Measurements from ENCODE around the gene SPIRE2.

The SPIRE2 gene

DNA sequence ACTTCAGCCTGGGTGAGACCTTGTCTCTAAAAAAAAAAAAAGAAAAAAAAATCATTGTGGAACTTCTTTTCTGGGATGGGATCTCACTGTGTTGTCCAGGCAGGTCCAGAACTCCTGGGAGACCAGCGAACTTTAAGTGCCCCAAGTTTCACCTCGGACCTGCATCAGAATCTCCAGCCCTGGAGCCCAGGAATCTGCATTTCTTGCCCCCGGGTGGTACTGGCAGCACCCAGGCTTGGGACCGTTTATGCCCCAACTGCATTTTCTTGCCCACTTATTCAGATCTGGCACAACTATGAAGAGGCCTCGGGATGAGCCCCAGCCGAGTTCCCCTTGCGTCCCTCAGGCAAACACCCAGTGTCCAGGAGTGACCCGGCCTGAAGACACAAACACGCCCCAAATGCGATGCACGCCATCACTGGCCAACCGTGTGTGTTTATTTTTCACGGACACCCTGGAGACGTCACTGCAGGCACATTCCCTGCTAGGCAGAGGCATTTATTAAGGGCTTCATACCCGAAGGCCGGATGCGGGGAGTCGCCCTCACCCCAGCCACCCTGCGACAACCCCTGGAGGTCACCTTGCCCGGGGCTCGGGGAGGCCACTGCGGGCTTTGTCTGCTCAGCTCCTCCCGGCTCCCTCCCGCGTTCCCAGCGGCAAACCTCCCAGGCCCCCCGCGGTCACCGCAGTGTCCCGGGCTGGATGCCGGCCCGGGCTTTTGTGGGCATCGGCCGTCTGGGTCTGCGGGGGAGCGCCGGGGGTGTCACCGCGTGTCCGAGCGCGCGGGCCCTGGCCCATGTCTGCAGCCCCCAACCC, 684 bp upstream of the SPIRE2 start:
- H4K20me1 ChIP-seq (ENCODE audit: insufficient read depth, low read length) = no peaks in the 10 kb centered on the region
- no peak overlapping the region for H2AFZ ChIP-seq (ENCODE audit: low read depth, low read length)
- TF ChIP-seq EZH2phosphoT487 (IDR thresholded peaks at IDR 0.05; ENCODE audit: low read depth) = no peak
- TF ChIP-seq, protein P1, sequence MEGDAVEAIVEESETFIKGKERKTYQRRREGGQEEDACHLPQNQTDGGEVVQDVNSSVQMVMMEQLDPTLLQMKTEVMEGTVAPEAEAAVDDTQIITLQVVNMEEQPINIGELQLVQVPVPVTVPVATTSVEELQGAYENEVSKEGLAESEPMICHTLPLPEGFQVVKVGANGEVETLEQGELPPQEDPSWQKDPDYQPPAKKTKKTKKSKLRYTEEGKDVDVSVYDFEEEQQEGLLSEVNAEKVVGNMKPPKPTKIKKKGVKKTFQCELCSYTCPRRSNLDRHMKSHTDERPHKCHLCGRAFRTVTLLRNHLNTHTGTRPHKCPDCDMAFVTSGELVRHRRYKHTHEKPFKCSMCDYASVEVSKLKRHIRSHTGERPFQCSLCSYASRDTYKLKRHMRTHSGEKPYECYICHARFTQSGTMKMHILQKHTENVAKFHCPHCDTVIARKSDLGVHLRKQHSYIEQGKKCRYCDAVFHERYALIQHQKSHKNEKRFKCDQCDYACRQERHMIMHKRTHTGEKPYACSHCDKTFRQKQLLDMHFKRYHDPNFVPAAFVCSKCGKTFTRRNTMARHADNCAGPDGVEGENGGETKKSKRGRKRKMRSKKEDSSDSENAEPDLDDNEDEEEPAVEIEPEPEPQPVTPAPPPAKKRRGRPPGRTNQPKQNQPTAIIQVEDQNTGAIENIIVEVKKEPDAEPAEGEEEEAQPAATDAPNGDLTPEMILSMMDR (IDR thresholded peaks at IDR 0.05; ENCODE audit: low read depth, low read length) = no peak
- H3K9me3 ChIP-seq (ENCODE audit: insufficient read depth, low read length) = no peaks in the 10 kb centered on the region
- H3K4me2 ChIP-seq (ENCODE audit: low read length) = no peak overlapping the region
- H3K79me2 ChIP-seq (ENCODE audit: low read length) = no peaks in the 10 kb centered on the region
- no peak overlapping the region for H3K9ac ChIP-seq (ENCODE audit: low read length)
- H3K36me3 ChIP-seq (replicated peaks; ENCODE audit: low read depth, low read length) = no peaks in the 10 kb centered on the region
- no peaks in the 10 kb centered on the region for H3K27me3 ChIP-seq (ENCODE audit: low read depth, low read length)
- H3K4me1 ChIP-seq (ENCODE audit: low read length) = no peaks in the 10 kb centered on the region
- no peak overlapping the region for H3K27ac ChIP-seq (ENCODE audit: low read length)
- no peak overlapping the region for H3K4me3 ChIP-seq (ENCODE audit: low read length)

DNA sequence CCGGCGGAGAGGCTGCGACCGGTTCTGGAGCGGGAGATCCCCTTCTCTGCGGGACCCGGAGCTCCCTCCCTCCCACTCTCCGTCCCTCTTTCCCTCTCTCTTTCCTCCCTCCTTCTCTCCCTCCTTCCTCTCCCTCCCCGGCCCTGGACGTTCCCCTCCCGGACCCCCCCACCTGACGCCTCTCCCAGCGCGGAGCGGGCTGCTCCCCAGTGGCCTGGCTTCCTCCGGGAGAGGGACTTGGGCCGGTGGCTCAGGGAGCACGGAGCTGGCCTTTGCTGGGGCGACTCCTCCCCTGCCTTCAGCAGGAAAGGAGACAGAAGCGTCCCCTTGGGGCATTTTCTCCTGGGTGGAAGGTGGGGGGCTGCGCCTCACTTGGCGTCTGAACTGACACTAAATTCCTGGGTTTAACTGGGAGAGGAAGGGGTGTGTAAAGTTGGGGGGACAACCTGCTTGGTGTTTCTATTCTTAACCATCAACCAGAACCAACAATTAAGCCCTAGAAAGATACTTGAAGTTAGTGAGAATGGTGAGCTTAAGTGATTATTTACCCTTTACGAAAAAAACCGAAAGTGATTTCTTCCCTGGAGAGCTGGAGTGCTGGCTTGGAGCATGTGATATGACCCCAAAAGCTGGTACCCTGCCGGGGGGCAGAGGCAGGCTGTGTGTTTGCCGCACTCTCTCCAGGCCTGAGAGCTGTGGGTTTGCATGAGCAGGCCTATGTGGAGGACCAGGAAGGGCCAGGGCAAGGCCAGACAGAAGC, 775 bp downstream of the SPIRE2 start:
- Histone ChIP-seq H3K79me2 (ENCODE audit: low read length) (no peaks in the 10 kb centered on the region), H3K4me2 (ENCODE audit: low read length) (0 out of 2 replicates have a peak overlapping the region, but pooled peaks have one; percentile 14), H4K20me1 (ENCODE audit: insufficient read depth, low read length) (no peaks in the 10 kb centered on the region), H2AFZ (ENCODE audit: low read depth, low read length) (no peak overlapping the region), H3K4me1 (ENCODE audit: low read length) (no peaks in the 10 kb centered on the region), H3K9me3 (ENCODE audit: insufficient read depth, low read length) (no peaks in the 10 kb centered on the region), H3K27ac (ENCODE audit: low read length) (no peak overlapping the region), H3K9ac (ENCODE audit: low read length) (no peak overlapping the region), H3K27me3 (ENCODE audit: low read depth, low read length) (no peaks in the 10 kb centered on the region), H3K4me3 (ENCODE audit: low read length) (peak overlapping the region; percentile 21; the same call in 1 of the 2 replicates), H3K36me3 (replicated peaks; ENCODE audit: low read depth, low read length) (no peaks in the 10 kb centered on the region)
- TF ChIP-seq, protein P1 (IDR thresholded peaks at IDR 0.05; ENCODE audit: low read depth, low read length) = no peak
- TF ChIP-seq EZH2phosphoT487 (IDR thresholded peaks at IDR 0.05; ENCODE audit: low read depth) = no peak

DNA sequence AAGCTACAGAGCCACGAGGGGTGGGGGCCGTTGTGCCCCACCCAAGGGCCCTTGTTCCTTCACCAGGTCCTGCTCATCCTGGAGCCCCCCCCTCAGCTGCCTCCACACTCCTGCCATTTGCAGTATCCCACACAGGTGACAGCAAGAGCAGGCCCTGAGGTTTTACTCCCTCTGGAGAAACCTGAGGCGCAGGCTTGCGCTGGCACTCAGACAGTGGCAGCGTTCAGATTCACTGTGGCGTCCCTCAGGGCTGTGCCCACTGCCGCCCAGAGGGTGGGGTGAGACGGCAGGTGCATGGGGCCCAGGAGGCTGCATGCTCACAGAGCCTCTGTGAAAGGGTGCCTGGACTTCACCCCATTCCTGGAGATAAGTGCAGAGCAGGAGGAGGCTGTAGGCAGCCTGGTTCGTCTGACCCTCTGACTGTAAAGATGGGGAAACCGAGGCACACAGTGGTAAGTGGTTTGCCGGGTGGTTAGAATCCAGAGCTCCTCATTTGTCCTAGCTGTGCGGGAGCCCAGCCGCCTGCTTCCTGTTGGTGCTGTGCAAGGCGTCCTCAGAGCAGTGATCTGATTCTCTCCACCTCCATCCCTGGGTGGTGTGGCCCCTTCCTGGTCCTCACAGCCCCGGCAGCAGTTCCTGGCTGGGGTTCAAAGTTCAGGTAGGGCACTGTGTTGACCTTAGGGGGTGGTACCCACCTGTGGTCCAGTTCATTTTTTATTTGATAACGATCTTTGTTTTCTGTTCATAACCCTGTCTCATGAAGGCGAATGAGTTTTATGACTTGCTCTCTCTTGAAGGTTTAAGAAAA, 1.6 kb downstream of the SPIRE2 start:
- TF ChIP-seq EZH2phosphoT487 (IDR thresholded peaks at IDR 0.05; ENCODE audit: low read depth) = no peak
- TF ChIP-seq, protein P1 (IDR thresholded peaks at IDR 0.05; ENCODE audit: low read depth, low read length) = no peak
- Histone ChIP-seq H3K79me2 (ENCODE audit: low read length) (no peaks in the 10 kb centered on the region), H2AFZ (ENCODE audit: low read depth, low read length) (no peak overlapping the region), H3K9me3 (ENCODE audit: insufficient read depth, low read length) (no peaks in the 10 kb centered on the region), H3K4me3 (ENCODE audit: low read length) (no peak overlapping the region), H3K9ac (ENCODE audit: low read length) (no peak overlapping the region), H4K20me1 (ENCODE audit: insufficient read depth, low read length) (no peaks in the 10 kb centered on the region), H3K36me3 (replicated peaks; ENCODE audit: low read depth, low read length) (no peaks in the 10 kb centered on the region), H3K27me3 (ENCODE audit: low read depth, low read length) (no peaks in the 10 kb centered on the region), H3K4me2 (ENCODE audit: low read length) (no peak overlapping the region), H3K4me1 (ENCODE audit: low read length) (no peaks in the 10 kb centered on the region), H3K27ac (ENCODE audit: low read length) (no peak overlapping the region)

Data from OCI-LY3 (cell line).